D721Med (cell line): Measurements from ENCODE around the gene C2.

Experiments used
- DNase-seq: peaks from one replicate; pipeline ENCODE4 v3.0.0; 2011; ENCODE audit warnings: low spot score; ENCODE audit not compliant: insufficient read length
- FAIRE-seq: peaks from 2 replicates; lab custom pipeline; 2011; peaks lifted over from hg19 to GRCh38; lab: Jason Lieb, UNC
- CTCF ChIP-seq: IDR thresholded peaks from 2 replicates; pipeline ENCODE4 v1.5.1; 2012; ENCODE audit warnings: mild to moderate bottlenecking, control low read depth; ENCODE audit not compliant: insufficient read depth; ENCODE audit errors: missing control alignments

The C2 gene

DNA sequence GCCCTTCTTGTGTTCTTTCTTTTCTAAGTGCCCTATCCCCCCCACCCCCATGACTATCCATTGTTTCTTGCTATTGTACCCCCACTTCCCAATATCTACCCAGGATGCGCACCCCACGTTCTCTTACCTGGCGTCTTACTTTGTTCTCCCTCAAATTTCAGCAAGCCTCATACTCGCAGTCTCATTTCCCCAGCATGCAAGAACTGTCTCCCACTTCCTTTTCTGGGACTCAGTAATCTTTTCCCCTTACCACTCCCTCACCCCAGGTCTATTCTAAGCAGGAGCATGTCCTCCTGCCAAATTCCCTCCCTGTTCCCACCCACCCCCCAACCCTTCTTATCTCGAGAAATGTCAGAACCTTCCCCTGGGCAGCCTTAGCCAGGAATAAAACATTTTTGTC is 28.3 kb upstream of the C2 start:
- no peak for FAIRE-seq
- no peak for TF ChIP-seq CTCF
- DNase-seq = no peak

DNA sequence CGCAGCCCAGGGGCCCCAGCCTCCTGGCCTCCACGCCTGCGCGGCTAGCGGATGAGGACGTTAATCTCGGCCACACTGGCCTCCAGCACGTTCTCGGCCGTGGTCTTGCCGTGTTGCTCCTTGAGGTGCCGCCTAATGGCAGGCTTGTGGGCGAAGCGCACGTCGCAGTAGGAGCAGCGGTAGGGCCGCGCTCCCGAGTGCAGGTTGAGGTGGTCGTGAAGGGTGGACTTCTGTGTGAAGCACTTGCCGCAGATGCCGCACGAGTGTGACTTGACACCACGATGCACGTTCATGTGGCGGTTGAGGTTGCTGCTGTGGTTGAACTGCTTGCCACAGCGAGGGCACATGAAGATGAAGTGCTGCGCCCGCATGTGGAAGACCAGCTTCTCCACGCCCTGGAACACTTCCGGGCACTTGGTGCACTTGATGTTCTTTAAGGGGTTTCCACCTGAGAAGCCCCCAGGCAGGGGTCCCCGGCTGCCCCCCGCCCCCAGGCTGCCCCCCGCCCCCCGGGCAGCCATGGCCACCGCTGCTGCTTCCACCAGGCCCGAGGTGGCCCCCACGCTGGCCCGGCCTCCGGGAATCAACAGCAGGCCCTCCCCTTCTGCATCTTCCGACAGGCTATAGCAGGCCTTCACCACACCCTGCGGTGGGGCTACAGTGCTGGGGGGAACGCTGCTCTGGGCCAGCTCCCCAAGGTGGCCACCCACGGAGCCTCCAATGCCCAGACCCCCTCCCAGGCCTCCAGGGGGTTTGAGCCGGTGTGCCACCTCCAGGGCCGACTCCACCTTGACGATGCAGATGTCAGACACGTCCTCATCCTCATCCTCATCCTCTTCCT is 27.4 kb upstream of the C2 start:
- no peak for TF ChIP-seq CTCF
- DNase-seq (no peak), FAIRE-seq (no peak)

GRCh38 chr6:31900917-31901414 is 26.6 kb upstream of the C2 start:
- no peak for TF ChIP-seq CTCF
- DNase-seq (no peak), FAIRE-seq (no peak)

DNA sequence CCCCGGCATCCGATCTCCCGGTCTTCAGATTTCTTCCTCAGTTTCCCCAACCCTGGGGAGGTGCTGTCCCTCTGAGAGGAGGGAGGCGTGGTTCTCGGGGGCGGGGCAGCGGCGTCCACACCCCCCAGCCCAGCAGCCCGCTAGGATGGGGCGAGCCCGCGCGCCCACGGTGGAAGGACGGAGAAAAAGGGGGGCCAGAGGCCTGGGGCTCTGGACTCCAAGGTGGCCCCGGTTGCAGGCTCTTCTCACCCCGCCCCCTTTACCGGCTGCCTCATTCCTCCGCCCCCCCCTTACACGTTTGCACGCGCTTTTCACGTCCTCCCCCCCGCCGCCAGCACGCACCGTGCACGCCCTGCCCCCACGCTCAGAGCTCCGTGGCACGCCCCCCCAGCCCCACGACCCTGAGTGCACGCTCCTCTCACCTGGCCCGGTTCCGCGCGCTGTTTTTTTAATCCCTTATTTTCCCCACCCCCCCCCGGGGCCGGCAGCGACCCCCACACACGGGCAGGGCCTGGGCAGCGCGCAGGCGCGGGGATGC is 26.0 kb upstream of the C2 start:
- DNase-seq = no peak
- no peak for FAIRE-seq
- TF ChIP-seq CTCF = no peak

- DNase-seq = peak; percentile 89
- TF ChIP-seq CTCF = no peak
- FAIRE-seq = no peak
These were observed 25.4 kb upstream of the C2 start, which contains the start of gene ZBTB12 for GRCh38 chr6:31901953-31902643. Gene ZBTB12 (minus strand): TSS chr6:31902086. CDS start chr6:31901305, 781 bp downstream.

GRCh38 chr6:31903957-31904356 is 23.6 kb upstream of the C2 start:
- no peak for TF ChIP-seq CTCF
- FAIRE-seq (no peak), DNase-seq (no peak)

- no peak for DNase-seq
- no peak for FAIRE-seq
- TF ChIP-seq CTCF = no peak
These were observed 22.5 kb upstream of the C2 start for GRCh38 chr6:31905041-31905440.
